HG03159 (cell line): ENCODE measurements around the gene NBEA.

Experiments used
- ATAC-seq: cut with Tn5 transposase; IDR thresholded peaks from one replicate; pipeline ENCODE4 v1.9.1; 2021; ENCODE audit warnings: mild to moderate bottlenecking, moderate library complexity; ENCODE audit not compliant: unreplicated experiment

NBEA gene

DNA sequence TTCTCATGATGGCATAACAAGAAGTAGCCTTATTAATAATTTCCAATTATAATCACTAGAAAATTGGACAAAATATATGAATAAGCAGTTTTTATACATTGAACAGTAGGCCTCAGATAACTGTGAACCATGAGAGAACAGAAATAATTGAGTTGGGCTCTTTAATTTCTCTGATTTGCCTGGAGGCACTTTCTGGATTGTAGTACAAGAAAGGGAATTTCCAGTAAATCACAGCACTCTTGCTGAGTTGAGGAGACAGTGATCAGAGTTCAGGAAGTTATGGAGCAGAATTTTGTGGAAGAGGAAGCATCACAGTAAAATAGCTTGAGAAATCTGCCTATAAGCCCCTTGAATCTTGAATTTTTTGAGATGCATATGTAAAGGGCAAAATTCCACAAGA, 318.2 kb downstream of the NBEA start:
- ATAC-seq: no peak

DNA sequence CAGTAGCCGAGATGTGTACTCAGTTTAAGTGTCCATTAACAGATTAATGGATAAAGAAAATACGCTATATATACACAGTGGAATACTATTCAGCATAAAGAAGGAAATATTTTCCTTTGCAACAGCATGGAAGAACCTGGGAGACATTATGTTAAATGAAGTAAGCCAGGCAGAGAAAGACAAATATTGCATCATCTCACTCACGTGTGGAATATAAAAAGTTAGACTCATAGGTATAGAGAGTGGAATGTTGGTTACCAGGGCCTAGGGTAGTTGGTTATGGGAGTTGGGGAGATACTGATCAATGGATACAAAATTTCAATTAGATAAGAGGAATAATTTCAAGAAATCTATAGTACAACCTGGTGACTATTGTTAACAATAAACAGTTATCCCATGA, 324.3 kb downstream of the NBEA start:
- ATAC-seq: no peak

DNA sequence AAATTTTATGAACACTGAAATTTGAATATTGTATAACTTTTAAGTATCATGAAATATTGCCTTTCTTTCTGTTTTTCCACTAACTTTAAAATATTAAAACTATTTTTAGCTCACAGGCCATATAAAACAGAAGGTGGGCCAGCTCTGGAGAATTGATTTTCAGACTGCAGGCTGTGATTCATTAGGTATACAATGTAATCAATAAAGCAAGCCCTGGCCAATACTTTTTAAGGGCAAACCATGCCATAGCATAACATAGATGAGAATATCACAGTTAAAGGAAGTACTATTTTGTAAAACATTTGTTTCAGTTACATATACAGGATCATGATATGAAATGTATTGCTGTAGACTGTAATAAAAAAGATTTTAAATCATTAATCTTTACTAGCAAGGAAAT, 336.8 kb downstream of the NBEA start:
- no peak for ATAC-seq

DNA sequence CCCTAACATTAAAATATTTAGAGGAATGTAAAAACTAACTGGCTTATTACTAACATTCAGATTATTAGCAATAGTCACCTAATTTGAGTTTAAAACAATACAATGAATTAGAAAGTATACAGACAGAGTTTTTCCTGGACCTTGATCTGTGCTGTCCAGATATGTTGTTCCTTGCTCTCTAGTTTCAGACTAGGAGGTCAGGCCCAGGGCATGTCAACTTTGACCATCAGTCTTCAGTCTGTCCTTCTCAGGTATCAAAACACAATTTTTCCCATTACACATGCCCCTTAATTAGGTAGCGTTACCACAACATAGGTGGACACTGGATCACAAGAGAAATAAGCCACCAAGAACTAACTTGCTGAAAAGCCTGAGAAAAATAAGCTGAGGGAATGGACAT, 337.4 kb downstream of the NBEA start:
- ATAC-seq: no peak

DNA sequence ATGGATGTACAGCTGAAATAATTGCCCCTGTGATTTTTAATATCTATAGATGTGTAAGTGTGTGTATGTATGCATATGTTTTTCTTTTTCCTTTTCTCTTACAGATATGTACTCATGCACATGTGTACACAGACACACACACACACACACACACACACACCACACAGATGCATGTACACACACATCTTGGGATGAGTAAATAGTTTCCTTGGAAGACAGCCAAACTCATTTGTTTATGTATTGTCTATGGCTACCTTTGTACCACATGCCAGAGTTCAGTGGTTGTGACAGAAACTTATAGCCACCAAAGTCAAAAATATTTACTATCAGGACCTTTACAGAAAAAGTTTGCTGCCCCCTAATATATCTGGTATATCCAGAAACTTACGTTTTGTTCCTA, 341.8 kb downstream of the NBEA start:
- ATAC-seq: no peak

DNA sequence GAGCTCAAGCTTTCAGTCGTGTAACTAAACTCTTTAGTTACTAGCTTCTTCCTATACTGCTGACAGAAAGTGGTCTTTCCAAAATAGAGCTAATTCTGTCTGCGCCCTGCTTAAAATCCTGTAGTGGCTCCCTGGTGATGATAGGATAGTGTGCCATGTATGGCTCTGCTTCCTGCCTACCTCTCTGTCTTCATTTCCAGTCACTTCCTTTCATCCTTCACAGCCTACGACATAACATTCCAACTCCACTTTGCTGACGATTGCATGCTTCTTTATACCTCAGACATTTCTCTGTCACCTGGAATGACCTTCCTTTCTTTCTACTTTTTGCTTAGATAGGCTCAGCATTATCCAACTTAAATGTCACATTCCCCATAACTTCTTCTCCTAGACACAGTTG, 343.6 kb downstream of the NBEA start:
- no peak for ATAC-seq

DNA sequence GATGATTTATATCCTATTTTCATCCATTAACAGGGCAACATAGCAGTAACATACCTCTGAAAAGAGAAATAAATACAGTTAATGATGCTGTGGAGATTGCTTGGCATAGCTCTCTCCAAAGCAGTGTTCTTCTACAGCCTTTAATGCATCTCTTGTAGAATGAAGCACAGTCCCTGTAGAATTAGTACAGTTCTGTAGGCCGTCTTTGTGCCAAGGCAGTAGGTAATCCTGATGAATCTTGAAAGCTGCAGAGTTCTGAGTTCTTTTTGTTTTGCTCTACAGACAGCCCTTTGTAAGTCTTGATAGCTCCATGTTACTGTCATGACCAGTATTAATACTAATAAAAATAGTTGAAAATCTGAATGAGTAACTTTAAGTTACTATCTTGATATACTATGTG, 350.3 kb downstream of the NBEA start:
- ATAC-seq: no peak

DNA sequence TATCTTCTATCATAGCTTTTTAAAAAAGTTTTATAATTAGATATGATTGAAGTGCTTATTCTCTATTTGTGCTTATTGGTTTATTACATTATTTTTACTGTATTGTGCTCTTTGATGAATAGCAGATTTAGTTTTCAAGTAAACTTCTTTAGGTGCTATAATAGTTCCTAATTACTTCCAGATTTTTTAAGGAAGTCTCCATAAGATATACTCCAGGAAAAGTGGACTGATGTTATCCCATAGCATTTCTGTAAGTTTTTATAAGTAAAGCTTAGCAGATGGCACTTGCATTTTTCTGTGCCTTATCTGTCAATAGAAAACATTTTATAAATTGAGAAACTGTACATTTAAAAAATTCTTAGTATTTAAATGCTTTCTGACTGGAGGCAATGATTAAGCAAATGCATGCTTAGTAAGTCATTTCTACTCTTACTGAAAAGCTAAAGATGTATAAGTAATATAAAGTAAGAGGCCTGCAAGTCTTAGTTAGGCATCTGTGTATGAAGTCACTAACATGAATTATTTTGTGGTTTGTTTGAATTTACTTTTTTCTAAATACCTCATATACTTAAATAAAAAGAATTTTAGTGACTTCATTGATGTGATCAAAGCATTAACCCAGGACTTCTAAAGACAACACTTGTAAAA, 351.6 kb downstream of the NBEA start:
- no peak for ATAC-seq

DNA sequence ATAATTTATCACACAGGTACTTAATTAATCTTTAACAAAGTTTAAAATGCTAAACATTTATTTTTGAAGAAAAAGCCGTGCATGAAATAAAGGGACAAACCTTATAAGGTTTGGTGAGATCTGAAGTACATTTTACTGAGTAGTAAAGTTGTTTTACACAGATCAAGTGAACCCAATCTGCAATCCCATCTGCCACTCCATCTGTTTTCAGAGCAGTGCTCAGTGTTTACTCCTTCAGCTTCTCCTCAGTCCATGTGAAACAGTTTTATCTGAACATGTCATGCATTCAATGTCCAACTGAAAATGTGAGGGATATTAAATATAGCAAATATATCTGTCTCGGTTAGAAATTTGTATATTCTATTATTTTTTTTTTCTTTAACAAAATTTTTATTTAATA, 367.6 kb downstream of the NBEA start:
- no peak for ATAC-seq

DNA sequence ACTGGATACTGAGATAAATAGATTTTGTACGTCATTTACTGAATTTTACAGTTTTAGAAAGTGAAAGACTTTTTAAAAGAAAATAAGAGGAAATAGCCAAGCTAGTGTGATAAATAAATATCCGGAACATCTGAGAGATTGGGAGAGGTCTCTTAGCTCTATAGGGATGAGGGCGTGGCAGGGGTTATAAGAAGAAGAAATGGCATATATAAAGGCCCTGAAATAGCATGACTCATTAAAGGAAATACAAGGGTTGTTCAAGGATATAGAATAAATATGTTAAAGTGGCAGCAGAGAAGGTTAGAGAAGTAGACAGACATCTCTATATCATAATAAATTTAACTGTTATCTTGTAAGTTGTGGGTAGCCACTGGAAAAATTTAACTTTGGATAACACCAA, 390.1 kb downstream of the NBEA start:
- no peak for ATAC-seq

DNA sequence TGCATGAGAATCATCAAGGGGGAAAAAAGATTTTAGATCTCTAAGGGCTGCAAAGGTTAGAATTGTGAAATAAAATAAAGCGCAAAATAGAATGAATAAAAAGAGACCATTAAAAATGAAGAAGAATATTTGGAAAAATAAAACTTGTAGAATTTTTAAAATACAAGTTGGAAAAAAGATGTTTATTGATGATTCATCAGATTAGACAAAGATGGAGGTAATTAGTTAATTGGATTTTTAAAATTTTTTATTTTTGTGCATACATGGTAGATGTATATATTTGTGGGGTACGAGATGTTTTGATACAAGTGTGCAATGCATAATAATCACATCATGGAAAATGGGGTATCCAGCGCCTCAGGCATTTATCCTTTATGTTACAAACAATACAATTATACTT, 391.1 kb downstream of the NBEA start:
- ATAC-seq: no peak

DNA sequence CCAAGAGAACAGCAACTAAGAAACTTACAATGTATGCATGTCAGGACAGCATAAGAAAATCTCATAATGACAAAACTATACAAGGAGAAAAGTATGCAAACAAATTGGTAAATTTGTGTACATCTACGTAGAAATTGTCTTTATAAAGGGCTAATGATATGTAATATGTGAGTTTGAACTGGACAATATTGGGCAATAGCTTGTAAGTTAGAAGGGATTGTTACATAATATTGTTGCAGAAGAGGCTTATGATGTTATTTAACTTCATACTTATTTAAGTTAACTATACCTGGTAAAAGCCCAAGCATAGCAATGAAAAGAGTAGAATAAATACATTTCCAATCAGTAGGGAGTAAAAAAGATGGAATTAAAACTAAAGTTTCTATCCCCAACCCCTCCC, 400.4 kb downstream of the NBEA start:
- no peak for ATAC-seq

DNA sequence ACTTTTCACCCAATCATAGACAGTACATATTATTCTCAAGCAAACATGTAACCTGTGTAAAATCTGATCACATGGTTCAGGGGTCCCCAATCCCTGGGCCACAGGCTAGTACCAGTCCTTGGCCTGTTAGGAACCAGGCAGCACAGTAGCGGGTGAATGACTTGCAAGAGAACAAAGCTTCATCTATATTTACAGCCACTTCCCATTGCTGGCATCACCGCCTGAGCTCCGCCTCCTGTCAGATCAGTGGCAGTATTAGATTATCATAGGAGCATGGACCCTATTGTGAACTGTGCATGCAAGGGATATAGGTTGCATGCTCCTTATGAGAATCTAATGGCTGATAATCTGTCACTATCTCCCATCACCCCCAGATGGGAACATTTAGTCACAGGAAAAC, 401.3 kb downstream of the NBEA start:
- no peak for ATAC-seq

DNA sequence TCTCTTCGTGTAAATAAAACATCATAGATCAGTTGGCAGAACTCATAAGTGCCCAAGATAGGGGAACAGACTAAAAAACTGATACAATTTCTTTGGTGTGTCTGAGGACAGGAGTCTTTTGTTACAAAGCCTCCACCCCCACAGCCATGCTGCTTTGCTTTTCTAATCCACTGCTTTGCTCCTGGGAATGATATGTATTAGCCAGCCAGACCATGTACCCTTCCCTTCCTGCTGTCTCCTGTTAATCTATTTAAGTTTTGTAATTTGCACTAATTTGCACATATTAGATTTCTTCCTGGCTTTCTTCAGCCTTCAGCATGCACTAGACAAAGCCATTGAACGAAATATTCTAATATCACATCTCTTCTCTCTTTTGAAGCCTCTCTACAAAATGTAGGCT, 403.9 kb downstream of the NBEA start:
- ATAC-seq: no peak

DNA sequence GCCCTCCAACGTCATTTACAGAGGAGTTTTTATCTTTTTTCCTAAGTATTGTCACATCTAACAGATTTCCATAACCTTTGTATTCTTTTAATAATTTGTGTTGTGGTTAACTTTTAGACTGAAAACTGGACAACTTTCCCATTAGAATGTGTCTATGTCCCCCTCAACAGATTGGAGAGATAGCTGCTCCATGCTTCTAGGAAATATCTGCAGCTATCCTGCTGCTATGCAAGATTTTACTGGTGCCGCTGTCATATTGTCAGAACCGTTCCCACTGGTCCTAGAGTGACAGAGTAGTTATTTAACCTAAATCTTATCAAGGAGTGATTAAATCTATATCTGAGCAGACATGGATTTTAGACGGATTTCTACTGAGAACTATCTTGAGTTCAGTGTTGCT, 404.4 kb downstream of the NBEA start:
- no peak for ATAC-seq

DNA sequence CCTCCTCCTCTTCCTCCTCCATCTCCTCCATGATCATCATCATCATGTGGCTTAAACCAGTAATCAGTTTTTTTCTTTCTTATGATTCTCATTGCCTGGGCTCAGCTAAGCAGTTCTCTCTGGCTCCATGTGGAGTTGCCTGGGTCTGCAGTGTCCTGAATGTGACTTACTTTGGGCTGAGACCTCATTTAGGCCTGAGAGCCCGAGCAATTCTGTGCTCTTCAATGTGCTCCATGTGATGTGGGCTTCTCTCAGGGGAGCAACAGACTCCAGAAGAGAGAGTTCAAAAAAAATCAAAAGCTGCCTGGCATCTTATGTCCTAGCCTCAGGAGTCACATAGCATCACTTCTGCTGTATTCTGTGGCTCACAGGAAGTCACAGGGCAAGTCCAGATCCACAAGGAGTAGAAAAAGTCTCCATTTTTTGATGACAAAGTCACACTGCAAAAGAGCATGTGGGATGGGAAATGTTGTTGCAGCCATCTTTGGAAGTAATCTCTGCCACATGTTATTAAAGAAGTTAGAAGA, 405.7 kb downstream of the NBEA start:
- no peak for ATAC-seq

DNA sequence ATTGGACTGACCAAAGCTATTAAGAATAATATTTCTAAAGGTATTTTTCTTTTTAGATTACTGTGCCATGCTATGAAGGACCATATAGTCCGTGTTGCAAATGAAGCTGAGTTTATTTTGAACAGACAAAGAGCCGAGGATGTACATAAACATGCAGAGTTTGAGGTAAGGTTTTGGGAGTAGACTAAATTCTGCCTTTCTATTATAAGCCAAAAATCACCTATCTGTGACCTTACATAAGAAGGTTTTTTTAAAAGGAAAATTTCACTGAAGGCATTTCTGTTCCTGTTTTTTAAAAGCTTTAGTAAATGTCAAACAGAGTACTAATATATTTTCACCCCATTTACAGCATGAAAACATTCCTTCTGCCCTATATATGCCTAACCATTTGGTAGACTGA, 407.0 kb downstream of the NBEA start:
- ATAC-seq: no peak

DNA sequence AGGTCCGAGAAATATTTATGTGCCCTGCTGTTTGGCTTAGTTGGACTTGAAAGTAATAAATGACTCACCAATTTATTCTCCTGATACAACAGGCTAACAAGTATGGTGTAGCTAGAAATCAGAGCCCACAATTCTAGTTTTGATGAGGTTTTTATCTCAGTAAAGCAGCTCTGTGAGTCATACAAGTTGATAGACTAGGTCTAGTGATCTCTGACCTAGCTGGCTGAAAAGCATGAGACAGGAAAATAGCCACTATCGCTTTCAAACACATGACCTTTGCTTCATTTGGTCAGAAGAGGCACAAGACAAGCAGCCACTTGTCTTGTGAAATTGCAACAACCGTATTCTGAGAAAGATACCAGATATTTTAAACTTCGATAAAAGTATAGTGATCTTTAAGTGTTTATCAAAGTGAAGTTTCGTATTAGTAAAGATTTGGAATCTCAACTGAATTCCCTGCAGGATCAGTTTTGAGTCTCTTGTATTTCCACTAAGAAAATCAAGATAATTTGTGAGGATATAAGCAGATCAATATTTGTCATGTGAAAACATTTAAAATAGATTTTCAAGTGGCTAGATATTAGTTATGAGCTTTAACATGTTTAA, 407.7 kb downstream of the NBEA start:
- peak; percentile 87 for ATAC-seq

DNA sequence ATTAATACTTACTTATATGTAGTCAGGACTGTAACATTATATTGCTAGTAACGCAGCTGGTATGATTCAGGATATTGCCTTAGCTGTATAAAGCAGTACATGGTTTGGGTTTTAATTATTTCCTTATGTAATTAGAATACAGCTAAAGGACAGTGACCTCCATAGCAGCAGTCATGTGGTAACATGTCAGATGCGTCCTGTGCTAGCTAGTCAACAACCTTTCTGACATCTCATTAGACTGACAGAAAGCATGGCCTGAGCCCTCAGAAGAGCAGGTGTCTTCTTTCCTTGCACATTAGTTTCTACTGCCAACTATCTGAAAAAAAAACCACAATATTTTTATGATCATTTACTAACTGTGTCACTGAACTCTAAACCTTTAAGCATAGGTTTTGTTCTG, 412.2 kb downstream of the NBEA start:
- no peak for ATAC-seq

DNA sequence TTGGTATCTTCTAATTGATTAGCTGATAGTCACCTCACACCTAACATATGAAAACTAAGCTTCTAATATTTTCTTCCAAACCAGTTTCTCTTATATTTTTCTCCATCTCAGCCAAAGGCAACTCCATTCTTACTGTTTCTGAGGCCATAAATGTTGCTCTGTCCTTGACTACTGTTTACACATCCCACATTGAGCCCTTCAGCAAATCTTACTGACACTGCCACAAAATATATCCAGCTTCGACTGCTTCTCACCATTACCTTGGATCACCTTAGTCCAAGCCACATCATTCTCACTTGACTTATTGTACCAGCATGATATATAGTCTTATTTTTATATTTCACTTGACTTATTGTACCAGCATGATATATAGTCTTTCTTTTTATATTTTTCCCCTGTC, 412.8 kb downstream of the NBEA start:
- no peak for ATAC-seq

DNA sequence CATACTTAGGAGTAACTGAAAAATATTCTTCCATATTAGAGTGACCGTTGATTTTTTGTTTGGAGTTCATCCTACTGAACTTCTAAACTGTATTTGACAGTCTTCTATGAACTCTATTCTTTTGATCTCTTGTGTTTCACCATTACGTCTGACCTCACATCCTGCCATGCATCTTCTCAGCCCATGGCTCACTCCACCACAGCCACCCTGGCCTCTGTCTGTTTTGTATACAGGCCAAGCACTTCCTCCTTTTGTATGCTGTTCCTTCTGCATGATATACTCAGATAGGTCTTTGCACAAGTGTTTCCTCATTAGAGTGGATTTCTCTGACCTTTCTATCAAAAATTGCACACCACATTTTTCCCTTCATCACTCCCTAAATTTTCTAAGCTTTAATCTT, 414.5 kb downstream of the NBEA start:
- ATAC-seq: no peak

DNA sequence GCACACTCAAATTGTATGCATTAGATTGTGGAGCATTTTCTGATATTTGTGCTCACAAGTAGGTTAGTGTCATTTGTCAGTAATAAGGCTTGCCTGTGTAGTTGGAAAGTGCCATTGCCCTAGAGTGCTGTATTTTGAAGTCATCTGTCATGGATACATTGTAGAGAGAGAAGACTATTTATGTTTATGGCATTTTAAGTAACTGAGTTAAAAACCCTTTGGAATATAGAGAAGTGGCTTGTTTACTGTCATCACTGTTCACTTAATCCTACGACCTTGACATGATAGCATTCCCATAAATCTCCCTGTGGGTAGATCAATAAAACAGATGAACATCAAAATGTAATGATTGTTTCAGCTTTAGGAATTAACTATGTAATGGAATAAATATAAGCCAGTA, 423.8 kb downstream of the NBEA start:
- no peak for ATAC-seq

DNA sequence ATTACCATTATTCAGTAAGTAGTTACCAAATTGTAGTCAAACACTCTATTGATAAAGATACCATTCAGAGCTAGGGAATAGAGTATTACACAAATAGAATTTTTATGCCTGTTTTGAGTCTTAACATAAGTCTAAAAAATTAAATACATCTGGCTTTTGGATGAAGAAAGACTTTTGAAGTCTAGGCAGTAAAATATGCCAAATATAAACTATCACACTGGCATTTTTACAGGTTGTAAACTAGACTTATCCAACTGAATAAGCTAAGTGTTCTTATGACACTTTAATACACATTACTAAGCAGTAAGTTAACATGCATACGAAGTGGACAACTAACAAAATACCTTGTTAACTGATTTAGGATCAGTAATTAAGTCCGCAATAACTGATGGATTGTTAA, 425.5 kb downstream of the NBEA start:
- no peak for ATAC-seq
